HepG2 (cell line): Measurements from ENCODE around the gene MST1R. TPM values are rescaled to one million over a fixed set of nuclear protein-coding genes. Genes with fewer than 3 reads are reported as not detected.

Source experiments
- ATAC-seq: fragments of 200-7000 bp; cut with Tn5 transposase; 3 replicates; pipeline ENCODE4 v1.9.1; 2020; ENCODE audit warnings: mild to moderate bottlenecking, moderate library complexity
- BruUV-seq: library from RNA; stranded (reverse); fragments of 400-500 nt; replicated peaks from 2 replicates; lab custom pipeline; 2021; lab: Mats Ljungman, UMichigan
- CTCF ChIA-PET: fragments of 300-600 bp; formaldehyde crosslinking; extraction: SDS; loops from one replicate; lab custom pipeline; 2021; ENCODE audit warnings: low total read pairs, inconsistent platforms, low intra/inter-chr PET ratio; lab: Yijun Ruan, JAX
- POLR2A ChIA-PET: fragments of 350-600 bp; sonication (Branson Sonifier 250); formaldehyde crosslinking; loops from one replicate; lab custom pipeline; 2020; ENCODE audit warnings: antibody characterized with exemption, inconsistent platforms; lab: Yijun Ruan, JAX
- DNase-seq: peaks from one replicate; pipeline ENCODE4 v3.0.0-alpha.2; 2015; ENCODE audit warnings: low spot score
- FAIRE-seq: peaks from 3 replicates; lab custom pipeline; 2011; peaks lifted over from hg19 to GRCh38; lab: Jason Lieb, UNC
- H2AFZ ChIP-seq: one replicate; pipeline ENCODE4 v1.6.1; 2011; ENCODE audit warnings: low read length, inconsistent platforms
- H3K27ac ChIP-seq: fragments of 300-600 bp; 3 replicates; pipeline ENCODE4 v1.8.0; 2011; ENCODE audit warnings: mixed run types, mild to moderate bottlenecking, mixed read lengths, low read length, inconsistent platforms; ENCODE audit not compliant: insufficient read depth; ENCODE audit errors: extremely low read length
- H3K27me3 ChIP-seq, 2 experiments: fragments of 200-600 bp in 1 of 2; 2 replicates in 1 of 2; 3 replicates in 1 of 2; pipeline versions ENCODE4 v1.6.0 to v1.8.0; 2011; ENCODE audit warnings: low read length in 2 of 2, mild to moderate bottlenecking in 2 of 2, moderate library complexity in 2 of 2, inconsistent platforms in 1 of 2; ENCODE audit not compliant: insufficient read depth in 2 of 2, control insufficient read depth in 1 of 2
- H3K36me3 ChIP-seq, 2 experiments: fragments of 200-600 bp in 1 of 2; replicated peaks in 1 of 2; 2 replicates in 1 of 2; 3 replicates in 1 of 2; pipeline versions ENCODE4 v1.5.1 to v1.8.0; 2011; ENCODE audit warnings: low read length in 2 of 2, inconsistent platforms in 1 of 2; ENCODE audit not compliant: insufficient read depth in 2 of 2, control insufficient read depth in 1 of 2
- H3K4me1 ChIP-seq: 2 replicates; pipeline ENCODE4 v1.5.1; 2012; ENCODE audit warnings: low read length, inconsistent platforms; ENCODE audit not compliant: insufficient read depth
- H3K4me2 ChIP-seq: 2 replicates; pipeline ENCODE4 v1.6.0; 2011; ENCODE audit warnings: low read depth, low read length, inconsistent platforms
- H3K4me3 ChIP-seq, 3 experiments: fragments of 200-600 bp in 1 of 3; sonication (generic), shearing (Covaris generic) in 1 of 3; replicated peaks in 1 of 3; 2 replicates each; pipeline ENCODE4 v1.5.1; 2011 to 2016; ENCODE audit warnings: low read length in 3 of 3, inconsistent platforms in 2 of 3, low read depth in 2 of 3, mild to moderate bottlenecking in 2 of 3, control low read depth in 1 of 3, mixed read lengths in 1 of 3; ENCODE audit not compliant: insufficient read depth in 1 of 3
- H3K79me2 ChIP-seq: one replicate; pipeline ENCODE4 v1.6.1; 2011; ENCODE audit warnings: low read length, inconsistent platforms; ENCODE audit not compliant: insufficient read depth
- H3K9ac ChIP-seq: 2 replicates; pipeline ENCODE4 v1.6.0; 2011; ENCODE audit warnings: mild to moderate bottlenecking, low read depth, low read length, inconsistent platforms; ENCODE audit not compliant: insufficient read depth
- H3K9me3 ChIP-seq: 2 replicates; pipeline ENCODE4 v1.5.1; 2012; ENCODE audit warnings: mild to moderate bottlenecking, low read length
- H4K20me1 ChIP-seq: 2 replicates; pipeline ENCODE4 v1.6.0; 2011; ENCODE audit warnings: inconsistent platforms, mild to moderate bottlenecking, low read length, moderate library complexity; ENCODE audit not compliant: insufficient read depth
- BRCA1 ChIP-seq: sonication (generic); formaldehyde crosslinking; IDR thresholded peaks from 2 replicates; pipeline ENCODE4 v1.4.0; 2020; ENCODE audit warnings: missing genetic modification reagents
- FOXA1 ChIP-seq, 2 experiments: fragments of 450-650 bp in 1 of 2; sonication (generic) in 1 of 2; formaldehyde crosslinking in 1 of 2; IDR thresholded peaks; 2 replicates each; pipeline versions ENCODE4 v1.4.0 to v1.6.1; 2016 to 2020; ENCODE audit warnings: missing genetic modification reagents in 1 of 2
- FOXC1 ChIP-seq: sonication (generic); formaldehyde crosslinking; IDR thresholded peaks from 2 replicates; pipeline ENCODE4 v1.8.0; 2022; ENCODE audit warnings: mild to moderate bottlenecking, missing genetic modification reagents, borderline replicate concordance
- GLMP ChIP-seq: sonication (generic); formaldehyde crosslinking; IDR thresholded peaks from 2 replicates; pipeline ENCODE4 v1.9.0; 2021; ENCODE audit warnings: missing genetic modification reagents, mild to moderate bottlenecking, borderline replicate concordance
- KLF12 ChIP-seq: sonication (generic); formaldehyde crosslinking; IDR thresholded peaks from 2 replicates; pipeline ENCODE4 v1.4.0; 2020; ENCODE audit warnings: missing genetic modification reagents, borderline replicate concordance
- KMT2B ChIP-seq: IDR thresholded peaks from 2 replicates; pipeline ENCODE4 v1.6.1; 2016; ENCODE audit warnings: missing genetic modification reagents, missing compliant biosample characterization
- NONO ChIP-seq, 2 experiments: fragments of 450-650 bp in 1 of 2; sonication (generic) in 1 of 2; formaldehyde crosslinking in 1 of 2; IDR thresholded peaks in 1 of 2; conservative IDR thresholded peaks in 1 of 2; 2 replicates each; pipeline versions ENCODE4 v1.6.1 to v1.8.0; 2017 to 2022; ENCODE audit warnings: mild to moderate bottlenecking in 1 of 2, missing genetic modification reagents in 1 of 2, moderate library complexity in 1 of 2
- PREB ChIP-seq: sonication (generic); formaldehyde crosslinking; IDR thresholded peaks from 2 replicates; pipeline ENCODE4 v1.4.0; 2020; ENCODE audit warnings: missing genetic modification reagents
- RCOR2 ChIP-seq: IDR thresholded peaks from 2 replicates; pipeline ENCODE4 v1.6.1; 2016; ENCODE audit warnings: missing biosample characterization, missing genetic modification reagents
- RNF219 ChIP-seq: sonication (generic); formaldehyde crosslinking; IDR thresholded peaks from 2 replicates; pipeline ENCODE4 v1.5.0; 2020; ENCODE audit warnings: mild to moderate bottlenecking, missing genetic modification reagents
- RXRB ChIP-seq: IDR thresholded peaks from 2 replicates; pipeline ENCODE4 v1.6.1; 2016; ENCODE audit warnings: borderline replicate concordance, missing genetic modification reagents, missing compliant biosample characterization
- SMAD9 ChIP-seq: sonication (generic); formaldehyde crosslinking; IDR thresholded peaks from 2 replicates; pipeline ENCODE4 v1.5.1; 2020; ENCODE audit warnings: mild to moderate bottlenecking, missing genetic modification reagents
- SOX13 ChIP-seq, 3 experiments: fragments of 450-650 bp in 1 of 3; sonication (generic) in 1 of 3; formaldehyde crosslinking in 1 of 3; IDR thresholded peaks in 2 of 3; conservative IDR thresholded peaks in 1 of 3; 2 replicates each; pipeline versions ENCODE4 v1.5.0 to v1.6.1; 2016 to 2020; ENCODE audit warnings: antibody characterized with exemption in 1 of 3, mild to moderate bottlenecking in 1 of 3, missing compliant biosample characterization in 1 of 3, missing genetic modification reagents in 1 of 3, moderate library complexity in 1 of 3
- TEF ChIP-seq: sonication (generic); formaldehyde crosslinking; IDR thresholded peaks from 2 replicates; pipeline ENCODE4 v1.5.0; 2020; ENCODE audit warnings: missing genetic modification reagents
- ZNF550 ChIP-seq: sonication (generic); formaldehyde crosslinking; IDR thresholded peaks from 2 replicates; pipeline ENCODE4 v1.4.0; 2020; ENCODE audit warnings: mild to moderate bottlenecking, missing genetic modification reagents, borderline replicate concordance
- ZNF577 ChIP-seq: sonication (generic); formaldehyde crosslinking; IDR thresholded peaks from 2 replicates; pipeline ENCODE4 v1.4.0; 2020; ENCODE audit warnings: mild to moderate bottlenecking, low read depth, missing genetic modification reagents, borderline replicate concordance
- ZNF775 ChIP-seq: sonication (generic); formaldehyde crosslinking; IDR thresholded peaks from 2 replicates; pipeline ENCODE4 v1.4.0; 2020; ENCODE audit warnings: missing genetic modification reagents, mild to moderate bottlenecking, moderate library complexity, borderline replicate concordance
- ZNF83 ChIP-seq: sonication (generic); formaldehyde crosslinking; IDR thresholded peaks from 2 replicates; pipeline ENCODE4 v1.4.0; 2020; ENCODE audit warnings: missing genetic modification reagents, mild to moderate bottlenecking, borderline replicate concordance
- WGBS: methylation state at CpG from one replicate; pipeline ENCODE4 v1.1.6; 2017; ENCODE audit warnings: low lambda C conversion rate; 5-methylcytosine and 5-hydroxymethylcytosine counted together
- in situ Hi-C: cut with HindIII; loops from 2 replicates; pipeline ENCODE4 v1.10.0; 2017; ENCODE audit warnings: low pct_unique_long_range_greater_than_20kb; ENCODE audit not compliant: extremely low pct_ligation_motif_present
- intact Hi-C: fragments of 100-400 bp; cut with micrococcal nuclease; formaldehyde crosslinking; loops from one replicate; pipeline ENCODE4 v1.10.0; 2022; ENCODE audit not compliant: unreplicated experiment
- polyA plus RNA-seq, 8 experiments: library from polyadenylated mRNA; depleted of rRNA in 3 of 8; stranded (reverse) in 7 of 8; unstranded in 1 of 8; fragments of >200 nt; fragmentation: Illumina TruSeq in 4 of 8; extraction: Trizol in 4 of 8; gene quantifications; 2 replicates each; pipeline versions ENCODE4 v1.2.1 to v1.2.3, GENCODE V29; 2011 to 2016; ENCODE audit warnings: low read depth in 4 of 8, missing spikeins in 1 of 8, mixed read lengths in 1 of 8; ENCODE audit not compliant: insufficient read depth in 1 of 8
- total RNA-seq, 5 experiments: library from RNA; depleted of rRNA; stranded (reverse); fragments of >200 nt; fragmentation: Illumina TruSeq; extraction: Trizol; gene quantifications; 2 replicates each; pipeline ENCODE4 v1.2.3, GENCODE V29; 2016; ENCODE audit warnings: low read depth in 1 of 5

Gene MST1R
- total and polyA plus RNA-seq, 2 of the 13 experiments (the other 11 are each of a cell fraction or from before 2014, with no cell fraction given) = 0.11 to 0.77 TPM

GRCh38 chr3:49914906-49915305 lies 11.2 kb upstream of the MST1R start:
- Histone ChIP-seq H3K4me2 (no peak overlapping the region), H2AFZ (no peak overlapping the region), H3K27me3 (no peaks in the 10 kb centered on the region), H4K20me1 (no peaks in the 10 kb centered on the region), H3K27ac (no peak overlapping the region), H3K4me1 (no peaks in the 10 kb centered on the region), H3K4me3 (no peak overlapping the region), H3K36me3 (no peaks in the 10 kb centered on the region; a peak in 2 of 5 replicates), H3K9ac (no peak overlapping the region), H3K79me2 (no peaks in the 10 kb centered on the region), H3K9me3 (no peaks in the 10 kb centered on the region)
- intact Hi-C loops = no loop called here
- no peak for TF ChIP-seq FOXC1 (CRISPR knock-in tag)
- no peak for TF ChIP-seq SMAD9 (CRISPR knock-in tag)
- no peak for TF ChIP-seq PREB
- TF ChIP-seq ZNF83 (CRISPR knock-in tag) = no peak
- TF ChIP-seq ZNF550 (CRISPR knock-in tag) = no peak
- no peak for TF ChIP-seq GLMP (CRISPR knock-in tag)
- TF ChIP-seq ZNF577 (CRISPR knock-in tag) = no peak
- TF ChIP-seq RXRB (CRISPR knock-in tag) = no peak
- TF ChIP-seq RNF219 (CRISPR knock-in tag) = no peak
- TF ChIP-seq SOX13 (IDR thresholded peaks at IDR 0.05) = no peak
- TF ChIP-seq SOX13 (CRISPR knock-in tag; conservative IDR thresholded peaks at IDR 0.05 in 1 of 2, IDR thresholded peaks at IDR 0.05 in 1 of 2) = no peak
- no peak for TF ChIP-seq NONO (IDR thresholded peaks at IDR 0.05)
- no peak for TF ChIP-seq NONO (CRISPR knock-in tag; conservative IDR thresholded peaks at IDR 0.05)
- TF ChIP-seq KMT2B (CRISPR knock-in tag) = no peak
- TF ChIP-seq ZNF775 = no peak
- no peak for TF ChIP-seq RCOR2 (CRISPR knock-in tag)
- TF ChIP-seq KLF12 = no peak
- no peak for TF ChIP-seq FOXA1 (IDR thresholded peaks at IDR 0.05)
- TF ChIP-seq FOXA1 (CRISPR knock-in tag; IDR thresholded peaks at IDR 0.05) = no peak
- no peak for TF ChIP-seq BRCA1
- no peak for TF ChIP-seq TEF (CRISPR knock-in tag)
- POLR2A ChIA-PET = no interaction called here
- DNase-seq (no peak), ATAC-seq (no peak), FAIRE-seq (no peak)
- in situ Hi-C loops = no loop called here
- no TSS peak for BruUV-seq
- CTCF ChIA-PET = no interaction called here
- WGBS = 98% methylated on average over 2 of the region's 2 CpGs
